Sciatic nerve (tissue), 2 donors: ENCODE data around the gene HERC2. TPM values are rescaled to one million over a fixed set of nuclear protein-coding genes. Genes with fewer than 3 reads are reported as not detected.
"Not testable (repeated sequence)": the region's sequence is repeated elsewhere in the genome, so short reads cannot be mapped to it uniquely, and the experiment has no call there.

ENCODE experiments used
- ATAC-seq: fragments of 200-7000 bp; cut with Tn5 transposase; one replicate; pipeline ENCODE4 v1.9.1; 2020; ENCODE audit warnings: mild to moderate bottlenecking, moderate library complexity
- DNase-seq: peaks from one replicate; pipeline ENCODE4 v3.0.0-alpha.2; 2020; ENCODE audit warnings: low spot score
- intact Hi-C: fragments of 100-400 bp; cut with DNase I; formaldehyde crosslinking; loops from one replicate; pipeline ENCODE4 v1.14.2; 2022
- total RNA-seq: library from RNA; stranded (reverse); fragmentation: NEBNext Ultra II Directional; extraction: Animal tissue kit (Norgen Biotek cat#: 25700); gene quantifications from one replicate; pipeline ENCODE4 v1.2.1, GENCODE V29; 2021
- donor health status: DM: no; HTN: no; CAD: no.
- donor health status: DM: no; HTN: no; CAD: no.

The HERC2 gene, protein sequence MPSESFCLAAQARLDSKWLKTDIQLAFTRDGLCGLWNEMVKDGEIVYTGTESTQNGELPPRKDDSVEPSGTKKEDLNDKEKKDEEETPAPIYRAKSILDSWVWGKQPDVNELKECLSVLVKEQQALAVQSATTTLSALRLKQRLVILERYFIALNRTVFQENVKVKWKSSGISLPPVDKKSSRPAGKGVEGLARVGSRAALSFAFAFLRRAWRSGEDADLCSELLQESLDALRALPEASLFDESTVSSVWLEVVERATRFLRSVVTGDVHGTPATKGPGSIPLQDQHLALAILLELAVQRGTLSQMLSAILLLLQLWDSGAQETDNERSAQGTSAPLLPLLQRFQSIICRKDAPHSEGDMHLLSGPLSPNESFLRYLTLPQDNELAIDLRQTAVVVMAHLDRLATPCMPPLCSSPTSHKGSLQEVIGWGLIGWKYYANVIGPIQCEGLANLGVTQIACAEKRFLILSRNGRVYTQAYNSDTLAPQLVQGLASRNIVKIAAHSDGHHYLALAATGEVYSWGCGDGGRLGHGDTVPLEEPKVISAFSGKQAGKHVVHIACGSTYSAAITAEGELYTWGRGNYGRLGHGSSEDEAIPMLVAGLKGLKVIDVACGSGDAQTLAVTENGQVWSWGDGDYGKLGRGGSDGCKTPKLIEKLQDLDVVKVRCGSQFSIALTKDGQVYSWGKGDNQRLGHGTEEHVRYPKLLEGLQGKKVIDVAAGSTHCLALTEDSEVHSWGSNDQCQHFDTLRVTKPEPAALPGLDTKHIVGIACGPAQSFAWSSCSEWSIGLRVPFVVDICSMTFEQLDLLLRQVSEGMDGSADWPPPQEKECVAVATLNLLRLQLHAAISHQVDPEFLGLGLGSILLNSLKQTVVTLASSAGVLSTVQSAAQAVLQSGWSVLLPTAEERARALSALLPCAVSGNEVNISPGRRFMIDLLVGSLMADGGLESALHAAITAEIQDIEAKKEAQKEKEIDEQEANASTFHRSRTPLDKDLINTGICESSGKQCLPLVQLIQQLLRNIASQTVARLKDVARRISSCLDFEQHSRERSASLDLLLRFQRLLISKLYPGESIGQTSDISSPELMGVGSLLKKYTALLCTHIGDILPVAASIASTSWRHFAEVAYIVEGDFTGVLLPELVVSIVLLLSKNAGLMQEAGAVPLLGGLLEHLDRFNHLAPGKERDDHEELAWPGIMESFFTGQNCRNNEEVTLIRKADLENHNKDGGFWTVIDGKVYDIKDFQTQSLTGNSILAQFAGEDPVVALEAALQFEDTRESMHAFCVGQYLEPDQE (N-terminal part only)
- total RNA-seq, result 84.9 TPM

DNA sequence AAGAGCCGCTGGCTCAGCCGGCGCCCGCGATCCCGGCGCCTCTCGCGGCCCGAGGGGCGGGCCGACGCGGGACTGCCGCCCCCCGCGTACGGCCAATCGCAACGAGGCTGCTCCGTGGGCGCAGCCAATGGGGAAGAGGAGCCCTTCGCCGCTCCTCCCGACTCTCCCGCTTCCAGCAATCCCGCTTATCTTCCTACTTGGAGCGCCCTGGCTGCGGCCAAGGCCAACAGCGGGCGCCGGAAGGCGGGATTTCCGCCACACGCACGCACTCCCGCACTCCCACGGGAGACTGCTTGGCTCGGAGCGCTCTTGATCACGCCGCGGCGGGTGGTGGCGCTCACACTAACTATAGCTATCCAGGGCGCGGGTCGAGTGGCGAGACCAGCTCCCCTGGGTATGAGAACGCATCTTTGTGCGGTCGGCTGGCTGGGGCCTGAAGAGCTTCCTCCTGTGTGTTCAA, at the start of gene HERC2:
TSS of gene HERC2 (minus strand) at position 51 of the 460 bp plus-strand sequence. CDS start 746 bp downstream, outside the sequence.
- ATAC-seq, DNase-seq, intact Hi-C loops: not testable (repeated sequence)

DNA sequence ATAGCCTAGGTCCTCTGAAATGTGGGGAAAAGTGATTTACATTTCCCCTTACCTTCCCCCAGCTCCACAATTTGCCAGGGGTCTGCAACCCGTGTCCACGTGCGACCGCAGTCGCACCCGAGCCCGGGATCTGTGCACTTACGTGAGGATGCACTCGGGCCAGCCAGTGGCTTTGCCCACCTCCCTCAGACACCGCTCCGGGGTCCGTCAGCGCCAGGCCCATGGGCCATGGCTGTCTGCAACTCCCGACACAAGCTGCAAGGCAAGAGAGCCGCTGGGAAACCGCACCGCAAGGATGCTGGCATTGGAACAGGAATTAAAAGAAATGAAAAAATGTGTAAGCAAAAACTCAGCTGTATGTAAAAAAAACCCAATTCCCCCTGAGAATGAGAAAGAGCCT, 43.5 kb upstream of the HERC2 start:
- intact Hi-C loops, ATAC-seq: not testable (repeated sequence)
- DNase-seq, result peak; percentile 15

DNA sequence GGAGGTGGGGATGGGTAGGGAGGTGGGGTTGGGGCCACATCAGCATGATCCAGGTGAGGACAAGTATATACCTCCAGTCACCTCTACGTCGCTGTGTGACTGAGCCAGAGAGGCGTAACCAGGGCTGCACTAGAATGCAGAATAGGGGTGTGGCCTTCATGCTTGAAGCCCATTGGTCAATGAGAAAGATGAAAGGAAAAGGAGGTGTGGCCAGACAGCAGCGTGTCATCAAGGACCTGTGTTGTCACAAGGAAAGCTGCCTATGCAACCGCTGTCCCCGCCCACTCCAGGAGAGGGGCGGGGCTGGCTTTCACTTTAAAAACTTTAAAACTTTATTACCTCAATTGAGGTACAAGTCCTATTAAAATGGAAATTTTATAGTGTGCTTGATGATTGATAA, 36.0 kb upstream of the HERC2 start, which contains the start of gene GOLGA6L24:
TSS of gene GOLGA6L24 (minus strand) at position 101 of the 400 bp plus-strand sequence. CDS start at position 40, 61 bp downstream.
- ATAC-seq, DNase-seq, intact Hi-C loops: not testable (repeated sequence)

DNA sequence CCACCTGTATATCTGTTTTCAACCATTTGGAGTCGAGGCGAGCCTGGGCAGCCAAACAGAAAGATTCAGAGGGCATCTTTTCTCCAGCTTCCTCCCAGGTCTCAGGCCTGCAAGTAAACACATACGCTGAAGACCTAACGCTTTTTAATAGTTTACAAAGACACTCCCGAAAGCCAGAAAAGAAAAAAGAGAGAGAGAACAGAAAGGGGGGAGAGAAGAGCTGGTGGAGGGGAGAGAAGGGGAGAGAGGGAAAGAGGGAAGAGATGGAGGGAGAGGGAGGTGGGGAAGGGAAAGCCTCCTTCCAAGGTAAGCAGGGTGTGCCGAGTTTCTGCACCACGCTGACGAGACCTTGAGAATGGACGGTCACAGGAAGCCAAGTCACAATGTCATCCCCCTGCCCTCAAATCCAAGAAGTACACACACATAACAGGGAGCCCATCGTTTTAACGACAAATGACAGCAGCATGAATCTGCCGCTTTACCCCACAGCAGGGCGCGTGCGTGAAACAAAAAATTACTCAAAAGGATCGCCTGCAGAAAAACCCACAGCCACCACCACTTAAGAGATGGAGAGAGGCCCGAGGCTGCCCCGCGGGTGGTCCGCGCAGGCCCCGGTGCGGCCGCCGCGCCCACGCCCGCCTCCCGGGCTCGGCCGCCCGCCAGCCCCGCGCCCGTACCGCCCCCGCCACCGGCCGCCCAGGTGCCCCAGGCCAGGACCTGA, 461 bp downstream of the HERC2 start:
- ATAC-seq, DNase-seq, intact Hi-C loops: not testable (repeated sequence)

DNA sequence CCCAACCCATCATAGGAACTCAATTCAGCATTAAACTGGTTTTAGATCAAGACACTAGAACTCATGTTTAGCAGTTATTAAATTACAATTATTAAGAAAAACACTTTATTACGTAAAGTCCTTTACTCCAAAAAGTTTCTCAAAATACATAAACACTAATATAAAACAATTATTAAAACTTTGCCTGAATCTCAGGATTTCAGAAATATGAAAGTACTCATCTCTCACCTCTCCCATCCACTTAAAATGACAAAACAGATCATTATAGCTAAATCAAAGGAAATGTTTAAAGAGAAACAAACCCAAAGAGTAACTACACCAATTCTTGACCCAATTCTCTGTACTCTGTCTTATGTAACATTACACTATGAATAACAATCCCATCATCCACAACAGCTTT, 2.3 kb downstream of the HERC2 start:
- ATAC-seq, DNase-seq, intact Hi-C loops: not testable (repeated sequence)

DNA sequence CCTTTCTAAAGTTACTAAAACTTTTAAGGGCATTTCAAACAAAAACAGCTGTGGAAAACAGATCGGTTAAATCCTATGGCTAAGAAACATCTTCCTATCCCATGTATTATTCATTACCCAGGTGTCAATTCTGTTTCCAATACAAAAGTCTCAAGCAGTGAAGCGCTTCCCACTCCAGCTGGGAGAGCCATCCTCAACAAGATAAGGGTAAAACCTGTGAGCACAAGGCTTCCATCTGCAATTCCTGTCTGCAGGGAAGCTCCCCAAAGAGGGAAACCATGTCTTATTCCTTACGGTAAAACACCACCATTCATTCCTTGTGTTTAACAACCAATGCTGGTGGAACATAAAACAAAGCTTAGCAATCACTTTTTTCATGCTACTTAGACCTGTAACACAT, 3.2 kb downstream of the HERC2 start:
- intact Hi-C loops, DNase-seq, ATAC-seq: not testable (repeated sequence)

DNA sequence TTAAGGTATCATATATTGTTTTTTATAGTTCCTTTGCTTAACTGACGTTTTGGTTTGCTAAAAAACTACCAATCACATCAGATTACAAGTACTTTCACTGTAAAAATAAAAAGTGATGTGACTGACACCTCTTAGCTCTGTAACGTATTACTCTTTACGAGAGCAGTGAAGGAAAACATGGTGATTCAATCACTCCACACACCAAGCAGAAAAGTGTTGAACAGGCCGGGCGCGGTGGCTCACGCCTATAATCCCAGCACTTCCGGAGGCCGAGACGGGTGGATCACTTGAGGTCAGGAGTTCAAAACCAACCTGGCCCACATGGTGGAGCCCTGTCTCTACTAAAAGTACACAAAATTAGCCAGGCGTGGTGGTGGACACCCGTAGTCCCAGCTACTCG, 3.9 kb downstream of the HERC2 start:
- DNase-seq, ATAC-seq, intact Hi-C loops: not testable (repeated sequence)

DNA sequence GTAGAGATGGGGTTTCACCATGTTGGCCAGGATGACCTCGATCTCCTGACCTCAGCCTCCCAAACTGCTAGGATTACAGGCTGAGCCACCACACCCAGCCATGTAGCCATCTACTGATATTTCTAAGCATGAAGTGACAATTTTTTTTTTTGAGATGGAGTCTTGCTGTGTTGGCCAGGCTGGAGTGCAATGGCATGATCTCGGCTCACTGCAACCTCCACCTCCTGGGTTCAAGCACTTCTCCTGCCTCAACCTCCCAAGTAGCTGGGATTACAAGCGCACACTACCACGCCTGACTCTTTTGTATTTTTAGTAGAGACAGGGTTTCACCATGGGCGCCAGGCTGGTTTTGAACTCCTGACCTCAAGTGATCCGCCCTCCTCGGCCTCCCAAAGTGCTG, 5.0 kb downstream of the HERC2 start:
- ATAC-seq, intact Hi-C loops, DNase-seq: not testable (repeated sequence)

DNA sequence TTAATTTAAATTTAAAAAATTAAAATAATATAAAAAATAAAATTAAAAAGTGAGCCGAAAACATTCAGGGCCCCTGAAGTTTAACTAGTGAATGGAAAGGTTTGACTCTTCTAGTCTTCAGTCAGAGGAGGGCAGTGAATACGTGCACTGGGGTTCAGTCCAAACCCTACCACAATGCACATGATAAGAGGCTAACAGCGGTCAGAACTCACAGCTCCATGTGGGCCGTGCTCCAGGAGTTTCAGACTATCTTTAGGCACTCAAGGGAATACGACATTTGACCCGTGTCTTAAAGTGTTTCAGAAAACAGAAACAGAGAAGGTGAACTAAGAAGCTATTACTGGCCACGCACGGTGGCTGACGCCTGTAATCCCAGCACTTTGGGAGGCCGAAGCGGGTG, 11.5 kb downstream of the HERC2 start:
- DNase-seq, ATAC-seq, intact Hi-C loops: not testable (repeated sequence)

DNA sequence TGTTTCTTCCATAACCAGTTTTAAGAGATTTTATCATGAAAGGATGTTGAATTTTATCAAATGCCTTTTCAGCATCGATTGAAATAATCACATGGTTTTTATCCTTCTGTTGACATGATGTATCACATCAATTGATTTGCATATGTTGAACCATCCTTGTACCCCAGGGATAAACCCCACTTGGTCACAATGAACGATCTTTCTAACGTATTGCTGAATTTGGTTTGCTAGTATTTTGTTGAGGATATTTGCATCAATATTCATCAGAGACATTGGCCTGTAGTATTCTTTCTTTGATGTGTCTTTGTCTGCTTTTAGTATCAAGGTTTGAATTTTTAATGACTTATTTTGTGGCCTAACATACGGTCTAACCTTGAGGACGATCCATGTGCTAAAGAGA, 13.3 kb downstream of the HERC2 start:
- ATAC-seq, DNase-seq, intact Hi-C loops: not testable (repeated sequence)

DNA sequence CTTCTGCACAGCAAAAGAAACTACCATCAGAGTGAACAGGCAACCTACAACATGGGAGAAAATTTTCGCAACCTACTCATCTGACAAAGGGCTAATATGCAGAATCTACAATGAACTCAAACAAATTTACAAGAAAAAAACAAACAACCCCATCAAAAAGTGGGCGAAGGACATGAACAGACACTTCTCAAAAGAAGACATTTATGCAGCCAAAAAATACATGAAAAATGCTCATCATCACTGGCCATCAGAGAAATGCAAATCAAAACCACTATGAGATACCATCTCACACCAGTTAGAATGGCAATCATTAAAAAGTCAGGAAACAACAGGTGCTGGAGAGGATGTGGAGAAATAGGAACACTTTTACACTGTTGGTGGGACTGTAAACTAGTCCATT, 16.3 kb downstream of the HERC2 start:
- ATAC-seq, DNase-seq, intact Hi-C loops: not testable (repeated sequence)

DNA sequence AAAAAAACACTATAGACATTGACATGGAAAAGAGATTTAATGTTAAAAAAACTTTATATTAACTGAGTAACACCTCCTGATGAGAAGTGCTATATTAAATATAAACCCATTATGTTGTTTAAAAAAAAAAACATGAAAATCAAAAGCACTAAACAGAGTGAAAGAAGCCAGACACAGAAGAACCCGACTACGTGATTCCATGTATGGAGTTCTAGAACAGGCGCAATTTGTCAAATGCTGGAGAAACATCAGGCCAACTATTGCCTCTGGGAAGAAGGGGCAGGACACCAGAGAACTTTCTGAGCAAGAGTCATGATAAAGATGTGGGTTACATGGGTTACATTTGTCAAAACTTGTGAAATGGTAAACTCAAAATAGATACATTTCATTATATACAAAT, 24.5 kb downstream of the HERC2 start:
- DNase-seq, ATAC-seq, intact Hi-C loops: not testable (repeated sequence)

DNA sequence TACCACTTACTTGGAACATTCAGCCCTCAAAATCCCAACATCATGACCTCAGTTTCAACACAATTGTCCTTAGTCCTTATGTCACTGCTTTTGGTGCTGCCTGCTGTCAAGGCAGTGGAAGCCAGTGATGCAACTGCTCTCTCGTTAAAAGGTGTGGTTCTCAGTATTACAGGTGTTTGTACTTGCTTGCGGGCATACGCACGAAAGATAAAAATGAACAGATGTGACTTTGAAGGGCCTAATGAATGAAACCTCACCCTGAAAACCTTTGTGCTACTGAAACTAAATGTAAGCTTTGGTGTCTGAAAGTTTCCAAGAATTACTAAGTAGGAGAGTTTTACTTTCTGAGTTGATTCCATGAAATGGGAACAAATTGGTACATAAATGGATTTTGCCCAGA, 25.2 kb downstream of the HERC2 start:
- intact Hi-C loops, DNase-seq, ATAC-seq: not testable (repeated sequence)

DNA sequence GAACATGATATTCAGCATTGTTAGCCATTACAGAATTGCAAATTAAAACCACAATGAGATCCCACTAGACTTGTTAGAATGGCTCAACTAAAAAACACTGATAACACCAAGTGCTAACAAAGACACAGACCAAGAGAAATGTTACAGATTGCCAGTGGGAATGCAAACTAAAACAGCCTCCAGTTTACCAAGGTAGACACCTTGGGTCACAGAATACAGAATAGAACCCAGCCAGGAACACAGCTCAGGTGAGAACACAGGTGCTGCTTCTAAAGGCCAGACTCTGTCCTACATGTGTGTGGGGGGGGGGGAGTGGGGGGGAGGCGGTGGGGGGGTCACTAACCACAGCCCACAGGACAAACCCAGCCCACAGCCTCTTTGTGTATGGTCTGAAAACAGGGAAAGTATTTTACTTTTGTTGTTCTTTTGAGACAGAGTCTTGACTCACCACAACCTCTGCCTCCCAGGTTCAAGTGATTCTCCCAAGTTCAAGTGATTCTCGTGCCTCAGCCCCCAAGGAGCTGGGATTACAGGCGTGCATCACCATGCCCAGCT, 26.9 kb downstream of the HERC2 start:
- DNase-seq, ATAC-seq, intact Hi-C loops: not testable (repeated sequence)

DNA sequence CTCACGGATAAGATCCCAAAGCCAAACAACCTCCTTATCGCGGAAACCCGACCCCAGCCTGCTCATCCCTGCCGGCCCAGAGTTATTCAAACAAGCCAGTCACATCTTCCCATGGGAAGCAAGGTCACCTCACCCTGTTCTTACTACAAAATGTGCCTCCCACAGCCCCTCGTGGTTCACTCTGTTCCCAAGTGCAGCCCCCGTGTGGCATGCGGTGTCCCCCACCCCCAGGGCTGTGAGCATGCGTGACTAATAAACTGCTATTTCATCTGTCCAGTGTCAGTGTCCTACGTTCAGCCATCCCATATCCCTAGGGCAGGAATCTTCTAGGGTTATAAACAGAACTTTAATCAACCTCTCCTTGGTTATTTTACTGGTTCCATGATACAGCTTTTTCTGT, 27.4 kb downstream of the HERC2 start:
- DNase-seq, ATAC-seq, intact Hi-C loops: not testable (repeated sequence)

DNA sequence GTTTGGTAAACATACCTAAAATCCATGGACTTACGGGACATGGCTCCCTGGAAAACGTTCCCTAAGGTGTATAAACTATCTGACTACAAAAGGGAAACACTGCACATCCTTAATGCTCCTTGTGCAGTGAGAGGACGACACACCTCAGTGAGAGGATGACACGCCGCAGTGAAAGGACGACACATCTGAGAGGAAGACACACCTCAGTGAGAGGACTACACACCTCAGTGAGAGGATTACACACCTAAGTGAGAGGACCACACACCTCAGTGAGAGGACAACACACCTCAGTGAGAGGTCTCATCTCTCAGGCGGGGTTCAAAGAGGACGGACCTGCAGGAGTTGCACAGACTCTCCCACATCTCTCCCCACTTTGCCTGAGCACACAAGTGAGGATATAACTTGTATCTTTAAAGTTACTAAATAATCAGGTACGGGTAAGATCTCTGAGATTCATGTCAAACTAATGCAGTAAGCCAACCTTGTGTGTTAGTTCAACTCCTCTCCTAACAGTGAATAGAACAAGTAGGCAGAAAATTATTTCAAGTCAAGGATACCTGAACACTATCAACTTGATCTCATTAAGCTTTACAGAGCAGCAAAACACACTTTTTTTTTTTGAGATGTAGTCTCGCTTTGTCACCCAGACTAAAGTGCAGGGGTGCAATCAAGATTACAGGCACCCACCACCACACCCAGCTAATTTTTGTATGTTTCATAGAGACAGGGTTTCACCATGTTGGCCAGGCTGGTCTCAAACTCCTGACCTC, 32.1 kb downstream of the HERC2 start:
- ATAC-seq (no peak), DNase-seq (no peak)
- intact Hi-C loops, result no loop called here
